DMS 273 (cell line): ENCODE results near the gene ANO7.

Source experiments
- DNase-seq: peaks from one replicate; lab custom pipeline; 2025; ENCODE audit not compliant: unreplicated experiment; lab: John Stamatoyannopoulos, UW

The ANO7 gene

DNA sequence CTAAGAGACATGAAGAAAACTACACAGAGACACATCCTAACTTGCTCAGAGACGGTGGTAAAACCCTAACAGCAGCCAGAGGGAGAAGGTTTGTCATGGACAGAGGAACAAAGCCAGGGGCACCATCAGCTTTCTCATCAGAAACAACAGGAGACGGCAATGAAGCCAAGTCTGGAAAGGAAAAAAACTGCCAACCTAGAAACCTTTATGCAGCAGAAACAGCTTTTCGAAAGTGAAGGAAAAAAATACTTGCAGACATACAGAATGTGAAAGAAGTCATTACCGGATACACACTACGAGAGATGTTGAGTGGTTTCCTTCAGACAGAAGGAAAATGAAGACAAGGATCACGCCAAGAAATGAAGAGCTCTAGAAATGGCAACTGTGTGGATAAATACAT, 55.9 kb downstream of the ANO7 start:
- no peak for DNase-seq

DNA sequence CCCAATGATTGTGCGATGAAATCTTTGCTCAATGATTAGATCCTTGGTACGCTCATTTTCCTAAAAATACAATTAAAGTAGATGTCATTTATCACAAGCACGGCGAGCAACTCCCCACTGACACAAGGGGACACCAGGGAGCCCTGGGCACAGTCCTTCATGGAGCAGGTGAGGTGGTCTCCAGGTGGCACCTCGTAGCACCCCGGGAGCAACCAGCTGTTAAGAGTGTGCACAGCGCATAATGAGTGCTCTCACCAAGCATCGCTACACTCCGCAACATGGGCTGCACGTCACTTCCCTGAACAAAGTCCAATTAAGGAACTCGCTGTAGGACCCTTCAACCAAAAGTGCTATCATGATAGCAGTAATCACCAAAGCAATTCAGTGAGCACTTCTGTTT, 59.8 kb downstream of the ANO7 start:
- DNase-seq, result no peak

DNA sequence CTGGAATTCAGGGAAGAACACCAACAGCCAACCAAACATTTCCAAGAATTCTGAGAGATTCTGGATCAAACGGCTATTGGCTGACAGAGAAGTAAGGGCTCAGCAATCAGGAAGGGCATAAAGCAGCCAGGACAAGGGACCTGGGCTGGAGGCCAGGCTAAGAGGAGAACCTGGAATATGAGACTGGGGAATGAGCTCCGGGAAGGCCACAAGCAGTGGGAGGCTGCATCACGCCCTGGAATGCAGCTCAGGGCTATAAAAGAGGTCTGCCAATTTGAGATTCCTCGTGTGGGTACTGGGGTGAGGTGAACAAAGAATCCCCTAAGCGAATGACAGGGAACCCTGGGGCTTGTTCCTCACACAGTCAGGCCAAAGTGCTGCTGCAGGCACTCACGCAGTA, 60.4 kb downstream of the ANO7 start:
- no peak for DNase-seq

DNA sequence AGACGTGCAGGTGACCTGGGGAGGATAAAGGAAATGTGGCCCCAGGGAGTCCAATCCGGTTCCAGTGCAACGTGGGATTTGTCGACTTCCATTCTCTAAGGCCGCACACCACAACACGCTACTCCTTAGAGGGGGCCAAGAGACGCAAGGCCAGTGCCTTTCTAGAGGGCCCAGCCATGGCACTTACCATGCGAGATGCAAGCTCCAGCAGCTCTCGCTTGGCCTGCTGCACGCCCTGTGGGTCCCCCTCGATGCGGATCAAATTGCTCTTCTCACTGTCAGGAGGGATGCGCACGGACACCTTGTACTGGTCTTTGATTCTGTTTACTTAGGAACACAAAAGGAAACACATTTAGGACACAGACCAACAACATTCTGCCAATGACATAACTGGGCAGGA, 61.2 kb downstream of the ANO7 start:
- DNase-seq, result no peak

DNA sequence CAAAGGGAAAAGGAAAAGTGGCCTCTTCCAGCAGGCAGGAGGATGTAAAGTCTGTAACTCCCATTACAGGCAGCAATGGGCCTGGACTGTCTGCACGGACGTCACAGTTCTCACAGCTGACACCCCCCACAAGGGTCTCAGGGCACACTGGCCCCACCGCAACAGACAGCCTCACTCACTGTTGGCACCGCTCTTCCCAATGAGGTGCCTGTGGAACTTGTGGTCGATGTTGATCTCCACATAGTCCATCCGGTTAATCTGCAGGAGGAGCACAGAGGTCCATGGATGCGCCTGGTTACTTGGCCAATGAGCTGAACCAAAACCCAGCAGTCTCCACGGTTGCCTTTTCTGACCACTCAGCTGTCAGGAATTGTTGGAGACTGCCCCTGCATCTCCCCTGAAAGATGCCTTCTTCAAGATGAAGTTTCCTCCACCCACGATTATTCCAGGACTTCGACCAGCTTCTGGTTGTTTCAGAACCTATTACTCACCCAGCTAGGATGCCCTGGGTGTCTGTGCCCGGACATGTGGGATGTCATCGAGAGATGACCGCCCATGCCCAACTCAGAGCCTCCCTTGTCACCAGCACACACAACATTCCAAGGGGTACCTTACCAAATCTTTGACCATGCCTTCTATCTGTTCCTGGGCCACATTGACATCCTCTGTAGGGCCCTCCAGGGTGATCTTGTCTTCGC, 64.5 kb downstream of the ANO7 start:
- DNase-seq, result no peak

DNA sequence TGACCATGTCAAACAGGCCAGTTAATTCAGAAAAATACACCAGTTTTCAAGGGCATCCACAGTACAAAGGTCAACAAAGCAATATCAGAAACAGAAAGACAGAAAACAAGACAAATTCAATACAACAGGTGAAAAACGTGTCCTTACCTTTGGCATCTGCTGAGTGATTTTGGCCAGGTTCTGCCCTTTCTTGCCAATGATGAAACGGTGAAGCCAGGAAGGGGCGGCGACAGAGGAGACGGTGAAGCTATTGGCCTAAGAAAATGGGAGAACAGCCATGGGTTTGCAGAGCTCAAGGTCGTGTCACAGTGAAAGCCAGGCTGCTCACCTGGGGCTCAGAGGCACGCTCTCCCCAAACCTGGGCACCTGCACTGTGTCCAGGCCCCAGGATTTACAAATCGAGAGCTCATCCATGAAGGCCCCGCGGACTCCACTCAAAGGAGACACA, 66.5 kb downstream of the ANO7 start:
- DNase-seq, result no peak

DNA sequence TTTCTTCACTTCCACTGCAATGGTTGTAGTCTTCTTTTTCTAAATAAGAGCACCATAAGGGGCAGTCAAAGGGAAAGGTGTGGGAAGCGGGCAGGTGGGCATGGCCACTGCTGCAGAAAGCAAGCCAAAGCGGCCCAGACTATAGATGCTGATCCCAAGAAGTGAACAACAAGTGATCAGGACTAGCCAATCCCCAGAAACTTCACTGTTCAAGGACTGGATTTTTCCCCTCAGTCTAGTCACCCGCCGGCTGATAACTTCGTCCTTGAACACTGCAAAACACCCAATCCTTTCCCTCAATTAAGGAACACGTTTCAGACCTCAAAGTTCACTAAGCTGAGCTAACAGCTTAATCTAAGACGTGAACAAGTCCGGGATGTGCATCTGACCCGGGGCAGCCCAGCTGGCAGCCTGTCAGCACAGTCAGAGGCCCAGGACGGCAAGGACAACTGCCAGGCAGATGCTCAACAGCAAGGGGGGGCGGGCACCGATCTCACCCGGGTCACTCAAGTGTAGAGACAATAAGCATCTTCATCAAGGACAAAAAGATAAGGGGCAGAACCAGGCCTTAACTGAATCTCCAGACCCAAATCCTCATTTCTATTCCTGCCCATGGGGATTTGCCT, 67.2 kb downstream of the ANO7 start:
- no peak for DNase-seq

DNA sequence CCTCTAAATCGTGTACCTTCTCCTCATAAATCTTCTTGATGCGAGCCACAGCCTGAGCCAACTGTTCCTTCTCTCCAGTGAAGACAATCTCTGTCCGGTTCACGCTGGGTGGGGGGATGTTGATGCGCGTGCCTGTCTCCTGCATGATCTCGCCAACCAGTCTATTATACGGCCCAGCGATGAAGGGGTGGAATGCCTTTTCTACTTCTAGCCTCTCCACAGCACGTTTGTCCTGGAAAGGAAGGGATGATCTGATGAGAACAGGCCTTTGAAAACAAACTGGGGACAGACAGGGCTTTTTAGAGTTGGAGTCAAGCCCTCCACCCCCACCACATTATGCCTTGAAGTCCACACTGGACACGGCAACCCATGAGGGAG, 67.7 kb downstream of the ANO7 start:
- DNase-seq, result no peak

DNA sequence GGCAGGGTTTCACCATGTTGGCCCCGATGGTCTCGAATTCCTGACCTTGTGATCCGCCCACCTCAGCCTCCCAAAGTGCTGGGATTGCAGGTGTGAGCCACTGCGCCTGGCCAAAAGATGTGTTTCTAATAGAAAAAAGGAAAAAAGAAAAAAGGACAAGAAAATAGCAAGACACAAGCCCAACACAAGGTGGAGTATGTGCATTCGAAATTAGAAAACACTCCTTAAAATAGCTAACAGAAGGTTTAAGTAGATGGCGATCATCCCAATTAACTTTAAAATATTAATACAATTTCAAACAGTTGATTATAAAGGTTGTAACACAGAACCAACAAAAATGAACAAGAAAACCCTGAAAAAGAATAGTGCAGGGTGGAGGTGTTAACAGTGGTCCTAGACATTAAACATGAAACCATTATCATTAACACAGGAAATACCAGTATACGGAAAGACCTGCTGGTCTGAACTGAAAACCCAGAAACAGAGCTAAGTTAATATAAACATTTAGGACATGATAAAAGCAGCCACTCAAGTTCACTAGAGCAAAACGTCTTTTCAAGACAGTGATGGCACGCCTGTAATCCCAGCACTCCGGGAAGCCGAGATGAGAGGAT, 69.0 kb downstream of the ANO7 start:
- DNase-seq, result no peak

DNA sequence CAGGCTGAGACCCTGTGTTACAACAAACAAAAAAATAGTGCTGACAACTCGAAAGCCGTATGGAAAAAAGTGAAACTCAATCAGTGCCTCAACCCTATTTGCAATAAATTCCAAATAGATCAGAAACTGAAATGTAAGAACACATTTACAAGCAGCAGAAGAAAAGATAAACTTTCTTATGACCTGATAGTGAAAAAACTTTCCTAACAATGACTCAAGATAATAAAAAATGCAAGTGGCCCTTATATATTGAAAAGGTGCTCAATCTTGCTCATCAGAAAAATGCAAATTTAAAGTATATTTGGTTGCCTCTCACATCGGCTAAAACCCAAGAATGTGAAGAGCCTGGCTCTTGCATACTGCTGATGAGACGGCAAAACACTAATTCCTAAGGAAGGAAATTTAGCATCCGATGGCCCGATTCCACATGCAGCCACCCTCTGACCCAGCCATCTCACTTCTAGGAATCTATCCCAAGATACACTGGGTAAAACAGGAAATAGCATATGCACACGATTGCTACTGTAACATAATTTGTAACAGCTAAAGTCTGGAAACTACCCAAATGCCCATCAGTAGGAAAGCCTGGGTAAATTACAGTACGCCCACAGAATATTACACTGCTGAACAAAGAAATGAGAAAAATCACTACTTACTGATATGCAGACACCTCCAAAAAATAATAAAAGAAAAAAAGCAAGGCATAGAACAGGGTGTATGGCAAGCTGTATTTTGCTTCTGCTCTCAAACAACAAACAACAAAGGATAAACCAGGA, 70.2 kb downstream of the ANO7 start:
- DNase-seq, result no peak

DNA sequence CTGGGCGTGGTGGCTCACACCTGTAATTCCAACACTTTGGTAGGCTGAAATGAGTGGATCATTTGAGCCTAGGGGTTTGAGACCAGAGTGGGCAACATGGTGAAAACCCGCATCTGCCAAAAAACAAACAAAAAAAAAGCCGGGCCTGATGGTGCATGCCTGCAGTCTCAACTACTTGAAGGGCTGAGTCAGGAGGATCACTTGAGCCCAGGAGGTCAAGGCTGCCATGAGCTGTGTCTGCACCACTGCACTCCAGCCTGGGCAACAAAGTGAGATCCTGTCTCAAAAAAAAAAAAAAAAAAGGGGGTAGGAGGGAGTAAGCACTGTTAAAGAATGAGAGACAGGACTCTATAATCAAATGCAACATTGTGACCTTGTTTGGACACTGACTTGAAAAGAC, 72.4 kb downstream of the ANO7 start:
- no peak for DNase-seq

DNA sequence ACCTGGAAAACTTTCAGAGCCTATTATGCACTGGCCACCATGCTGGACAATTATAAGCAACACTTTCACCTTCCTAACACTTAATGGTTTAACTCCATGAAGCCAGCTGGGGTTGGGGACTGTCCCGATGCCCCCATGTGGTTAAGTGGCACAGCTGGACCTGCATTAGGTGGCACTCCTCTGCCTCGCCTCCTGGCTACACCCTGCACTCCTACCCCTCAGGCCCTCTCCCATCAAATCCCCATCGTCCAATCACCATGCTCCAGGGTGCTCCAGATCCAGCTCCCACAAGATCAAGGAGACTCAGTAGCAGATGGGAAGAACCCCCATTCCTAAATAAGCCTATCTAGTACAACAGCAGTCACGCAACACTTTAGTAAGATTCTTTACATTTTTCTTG, 73.2 kb downstream of the ANO7 start:
- DNase-seq, result no peak

DNA sequence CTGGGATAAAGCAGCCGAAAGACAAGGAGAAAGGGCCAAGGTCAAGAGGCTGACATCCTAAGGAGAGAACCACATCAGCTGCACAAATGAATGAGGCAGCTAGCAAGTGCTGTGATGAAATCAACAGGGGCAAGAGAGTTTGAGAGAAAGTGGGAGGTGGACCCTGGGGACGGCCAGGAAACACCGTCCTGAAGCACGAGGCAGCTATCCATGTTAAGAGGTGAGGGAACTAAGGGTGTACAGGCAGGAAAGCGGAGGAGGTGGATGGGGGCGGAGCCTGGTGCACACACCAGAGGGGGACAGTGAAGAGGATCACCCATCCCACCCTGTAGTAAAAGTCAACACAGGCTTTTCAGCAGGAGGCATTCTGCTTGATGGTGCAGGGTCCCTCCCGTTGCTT, 74.6 kb downstream of the ANO7 start:
- no peak for DNase-seq

DNA sequence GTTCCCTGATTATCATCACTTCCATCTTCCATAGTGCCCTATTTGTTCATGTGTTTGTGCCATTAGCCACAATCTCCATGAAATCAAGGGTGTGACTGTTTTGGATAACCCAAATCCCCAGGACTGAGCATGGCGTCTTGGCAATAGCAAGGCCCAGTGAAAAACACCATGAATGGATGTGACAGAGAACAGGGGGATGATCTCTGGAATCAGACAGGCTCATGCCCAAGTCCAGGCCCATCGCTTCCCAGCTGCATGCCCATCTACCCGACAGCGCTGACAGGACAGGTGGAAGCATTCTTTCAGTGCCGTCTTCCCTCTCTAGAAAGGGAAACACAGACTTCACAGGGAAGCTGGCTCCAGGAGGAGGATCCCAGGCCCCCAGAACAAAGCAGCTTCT, 77.0 kb downstream of the ANO7 start:
- no peak for DNase-seq

DNA sequence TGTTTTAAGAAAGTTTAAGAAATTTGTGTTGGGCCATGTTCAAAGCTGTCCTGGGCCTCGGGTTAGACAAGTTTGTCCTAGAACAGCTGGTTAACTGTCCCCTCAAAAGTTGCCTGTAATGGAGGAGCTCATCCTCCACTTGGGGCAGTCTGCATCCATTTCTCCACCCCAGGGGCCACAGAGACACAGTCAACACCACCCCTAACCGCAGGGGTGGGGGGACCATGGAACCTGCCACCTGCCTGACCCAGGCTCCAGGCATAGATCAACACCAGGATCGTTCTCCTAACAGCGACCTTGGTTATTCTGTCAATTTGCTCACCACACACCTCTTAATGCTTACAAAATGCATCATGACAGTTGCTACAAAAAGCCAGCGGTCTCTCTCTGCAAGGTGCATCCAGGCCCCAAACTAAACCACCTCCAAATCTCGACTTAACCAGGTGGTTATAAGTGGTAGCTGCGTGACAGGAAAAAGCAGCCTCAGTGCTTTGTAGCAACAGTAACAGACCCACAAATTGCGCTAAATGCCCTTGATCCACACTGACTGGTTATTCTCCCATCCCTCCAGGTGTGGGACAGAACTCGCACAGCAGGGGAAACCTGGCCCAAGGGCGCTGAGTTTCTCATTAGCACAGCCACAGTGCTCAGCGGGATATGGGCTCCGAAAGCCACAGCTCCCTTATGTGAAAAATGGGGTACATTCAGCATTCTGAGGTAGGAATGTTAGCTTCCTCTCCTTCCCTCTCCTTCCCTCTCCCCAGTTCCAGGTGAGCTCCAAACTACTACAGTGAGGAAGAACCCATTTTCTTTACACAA, 79.0 kb downstream of the ANO7 start:
- DNase-seq, result no peak

DNA sequence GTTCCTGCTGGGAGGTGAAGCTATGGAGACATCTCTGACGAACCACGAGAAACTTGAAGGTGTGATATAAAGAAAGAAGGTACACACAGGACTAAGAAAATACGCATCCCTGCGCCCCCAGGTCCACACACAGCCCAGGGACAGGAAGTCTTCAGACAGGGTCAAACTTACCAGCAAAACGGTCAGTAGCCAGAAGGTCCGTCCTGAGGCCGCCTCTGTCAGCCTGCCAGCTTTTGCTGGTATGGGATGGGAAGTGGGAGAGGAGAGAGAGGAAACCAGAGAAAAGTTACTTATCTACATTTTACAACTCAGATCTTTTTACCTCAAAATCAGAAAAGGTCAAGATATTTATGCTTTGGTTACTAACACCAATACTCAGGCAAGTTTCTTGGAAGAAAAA, 79.8 kb downstream of the ANO7 start:
- DNase-seq, result no peak

DNA sequence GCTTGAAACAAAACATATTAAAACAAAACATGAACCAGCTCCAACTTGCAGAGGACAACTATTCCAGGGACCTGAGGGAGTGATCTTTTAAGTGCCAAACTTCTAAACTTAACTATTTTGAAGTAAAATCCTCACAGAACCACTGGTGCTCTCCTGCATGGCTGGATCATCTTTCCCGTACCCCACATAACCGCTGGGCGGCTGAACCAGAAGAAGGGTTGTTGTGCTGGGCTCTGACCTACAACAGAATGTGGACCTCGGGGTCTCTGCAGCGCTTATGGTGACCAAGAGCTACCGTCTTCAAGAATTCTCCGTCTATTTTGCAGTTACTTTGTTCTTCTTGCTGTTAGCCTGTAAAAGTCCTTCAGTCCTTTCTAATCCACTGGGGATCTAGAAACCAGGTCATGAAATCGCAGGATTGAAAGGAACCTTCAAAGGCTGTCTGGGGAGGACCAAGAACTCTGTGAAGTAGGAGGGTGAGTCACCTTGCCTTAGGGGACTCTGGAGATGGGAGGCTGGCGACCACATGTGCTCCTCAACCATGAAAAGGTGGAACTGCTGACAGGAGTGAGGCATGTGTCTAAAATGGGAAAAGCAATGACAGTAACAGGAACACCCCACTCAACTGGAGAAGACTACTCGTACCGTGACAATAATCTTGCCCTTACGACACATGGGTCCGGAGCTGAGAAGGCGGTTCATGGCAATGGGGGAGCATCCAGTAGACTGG, 80.4 kb downstream of the ANO7 start:
- no peak for DNase-seq

DNA sequence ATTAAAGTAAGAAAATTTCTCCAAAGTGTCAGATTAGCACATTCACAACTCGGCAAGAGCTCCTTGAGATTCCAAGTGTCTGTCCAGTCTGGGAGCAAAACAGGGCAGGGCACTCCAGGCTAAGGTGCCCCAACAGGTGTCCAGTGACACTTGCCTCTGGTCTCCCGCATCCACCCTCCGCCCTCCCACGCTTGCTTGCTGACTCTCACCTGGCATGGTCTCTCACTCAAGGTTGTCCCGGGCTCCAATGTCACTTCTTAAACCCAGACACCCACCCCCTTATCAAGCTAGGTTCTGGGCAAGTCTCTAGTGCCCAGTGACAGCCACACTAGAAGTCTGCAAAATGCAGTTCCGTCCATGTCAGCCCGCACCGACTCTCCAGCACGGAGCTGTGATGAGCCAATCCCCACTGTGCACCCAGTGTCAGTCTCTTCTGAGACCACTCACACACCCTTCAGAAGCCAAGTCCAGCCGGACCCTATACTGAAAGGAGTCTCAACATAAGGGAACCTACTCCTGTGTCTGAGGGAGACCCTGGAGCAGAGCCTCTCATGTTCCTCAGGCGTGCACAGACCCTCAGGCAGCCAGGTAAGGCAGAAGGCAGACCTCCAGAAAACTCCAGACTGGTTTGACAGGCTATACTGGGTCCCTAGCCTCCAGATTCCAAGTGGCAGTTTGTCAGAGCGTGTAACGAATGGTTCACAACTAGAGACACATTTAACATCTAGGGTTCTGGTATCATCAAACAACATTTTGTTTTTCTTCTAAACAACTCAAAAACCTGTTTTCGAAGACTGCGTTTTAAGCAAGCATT, 81.4 kb downstream of the ANO7 start:
- DNase-seq, result no peak

DNA sequence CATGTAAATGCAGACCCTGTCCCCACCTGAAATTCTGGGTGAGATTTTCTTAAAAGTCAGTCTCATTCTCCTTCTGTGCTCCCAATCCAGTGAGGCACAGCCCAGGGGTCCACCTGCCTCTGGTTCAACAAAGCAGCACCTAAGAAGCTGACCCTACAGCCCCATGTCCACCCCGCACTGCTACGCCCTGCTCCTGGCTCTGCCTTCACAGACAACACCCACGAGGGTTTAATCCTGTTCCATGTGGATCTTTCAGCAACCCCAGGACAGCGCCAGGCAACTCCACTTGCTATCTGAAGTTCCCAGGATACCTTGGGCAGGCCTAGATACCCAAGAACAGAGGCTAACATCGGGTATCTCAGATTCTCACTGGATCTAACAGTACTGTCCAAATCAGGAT, 82.1 kb downstream of the ANO7 start:
- DNase-seq, result no peak
